Liver (tissue), 3 donors: ENCODE data around the gene MTARC1.

ENCODE experiments used
- ATF3 ChIP-seq: IDR thresholded peaks from 2 replicates; pipeline ENCODE4 v1.6.1; 2016; ENCODE audit warnings: antibody characterized with exemption
- CTCF ChIP-seq: fragments of 150-350 bp; IDR thresholded peaks from 2 replicates; pipeline ENCODE4 v1.5.1; 2017; ENCODE audit warnings: improper control_type of control experiment, low read depth, low read length; ENCODE audit not compliant: missing input control
- EGR1 ChIP-seq, 2 donors: IDR thresholded peaks; 2 replicates each; pipeline ENCODE4 v1.6.1; 2016 to 2018; ENCODE audit warnings: antibody characterized with exemption in 2 of 2, low read depth in 2 of 2
- FOXA1 ChIP-seq: IDR thresholded peaks from 2 replicates; pipeline ENCODE4 v1.6.1; 2016; ENCODE audit warnings: antibody characterized with exemption
- GABPA ChIP-seq, 2 donors: IDR thresholded peaks in 1 of 2; conservative IDR thresholded peaks in 1 of 2; 2 replicates each; pipeline ENCODE4 v1.6.1; 2016; ENCODE audit warnings: antibody characterized with exemption in 2 of 2, mild to moderate bottlenecking in 1 of 2, moderate library complexity in 1 of 2
- JUND ChIP-seq, 2 donors: IDR thresholded peaks; 2 replicates each; pipeline ENCODE4 v1.6.1; 2016; ENCODE audit warnings: antibody characterized with exemption in 2 of 2
- MAX ChIP-seq: IDR thresholded peaks from 2 replicates; pipeline ENCODE4 v1.6.1; 2016; ENCODE audit warnings: antibody characterized with exemption
- NR2F2 ChIP-seq: IDR thresholded peaks from 2 replicates; pipeline ENCODE4 v1.6.1; 2016; ENCODE audit warnings: antibody characterized with exemption
- RAD21 ChIP-seq, 2 donors: IDR thresholded peaks; 2 replicates each; pipeline ENCODE4 v1.6.1; 2016; ENCODE audit warnings: antibody characterized with exemption in 2 of 2, mild to moderate bottlenecking in 2 of 2
- REST ChIP-seq: IDR thresholded peaks from 2 replicates; pipeline ENCODE4 v1.6.1; 2016; ENCODE audit warnings: antibody characterized with exemption, mild to moderate bottlenecking
- RXRA ChIP-seq, 2 donors: IDR thresholded peaks; 2 replicates each; pipeline ENCODE4 v1.6.1; 2017 to 2018; ENCODE audit warnings: antibody characterized with exemption in 2 of 2, mild to moderate bottlenecking in 1 of 2
- SP1 ChIP-seq: IDR thresholded peaks from 2 replicates; pipeline ENCODE4 v1.6.1; 2018; ENCODE audit warnings: antibody characterized with exemption, mild to moderate bottlenecking
- TAF1 ChIP-seq: conservative IDR thresholded peaks from 2 replicates; pipeline ENCODE4 v1.6.1; 2016; ENCODE audit warnings: antibody characterized with exemption, mild to moderate bottlenecking
- YY1 ChIP-seq: IDR thresholded peaks from 2 replicates; pipeline ENCODE4 v1.6.1; 2016; ENCODE audit warnings: antibody characterized with exemption, mild to moderate bottlenecking
- donor health status: healthy.
- donor health status: healthy.

- TF ChIP-seq SP1, result no peak
- TF ChIP-seq REST, result no peak
- no peak for TF ChIP-seq ATF3
- no peak for TF ChIP-seq GABPA (IDR thresholded peaks at IDR 0.05 in 1 of 2, conservative IDR thresholded peaks at IDR 0.05 in 1 of 2)
- no peak for TF ChIP-seq JUND (IDR thresholded peaks at IDR 0.05)
- no peak for TF ChIP-seq EGR1 (IDR thresholded peaks at IDR 0.05; ENCODE audit: low read depth in 2 of 2)
- no peak for TF ChIP-seq CTCF
- no peak for TF ChIP-seq TAF1
- TF ChIP-seq MAX, result no peak
- TF ChIP-seq RAD21 (IDR thresholded peaks at IDR 0.05), result no peak
- no peak for TF ChIP-seq YY1
- no peak for TF ChIP-seq RXRA (IDR thresholded peaks at IDR 0.05)
- TF ChIP-seq FOXA1, result no peak
- no peak for TF ChIP-seq NR2F2
Measured at GRCh38 chr1:220783453-220783852, 3.3 kb upstream of the MTARC1 start.
